Endometrial microvascular endothelial cells (primary cell): ENCODE data around the gene TPPP2. TPM values are rescaled to one million over a fixed set of nuclear protein-coding genes. Genes with fewer than 3 reads are reported as not detected.

ENCODE experiments used
- in situ Hi-C: cut with HindIII; loops from 2 replicates; pipeline ENCODE4 v1.10.0; 2017; ENCODE audit warnings: low sequenced_read_pairs, low pct_unique_long_range_greater_than_20kb; ENCODE audit errors: inconsistent ontology term
- total RNA-seq: library from RNA; depleted of rRNA; stranded (reverse); fragments of >200 nt; gene quantifications from one replicate; pipeline ENCODE4 v1.2.3, GENCODE V29; 2015; ENCODE audit errors: inconsistent ontology term

TPPP2 gene
- total RNA-seq, 1 donor from 2014 or later: not detected

GRCh38 chr14:21015312-21015711 lies 14.7 kb upstream of the TPPP2 start:
- in situ Hi-C loops: no loop called here

- in situ Hi-C loops: no loop called here
These were observed 13.4 kb upstream of the TPPP2 start for GRCh38 chr14:21016413-21017190.

DNA sequence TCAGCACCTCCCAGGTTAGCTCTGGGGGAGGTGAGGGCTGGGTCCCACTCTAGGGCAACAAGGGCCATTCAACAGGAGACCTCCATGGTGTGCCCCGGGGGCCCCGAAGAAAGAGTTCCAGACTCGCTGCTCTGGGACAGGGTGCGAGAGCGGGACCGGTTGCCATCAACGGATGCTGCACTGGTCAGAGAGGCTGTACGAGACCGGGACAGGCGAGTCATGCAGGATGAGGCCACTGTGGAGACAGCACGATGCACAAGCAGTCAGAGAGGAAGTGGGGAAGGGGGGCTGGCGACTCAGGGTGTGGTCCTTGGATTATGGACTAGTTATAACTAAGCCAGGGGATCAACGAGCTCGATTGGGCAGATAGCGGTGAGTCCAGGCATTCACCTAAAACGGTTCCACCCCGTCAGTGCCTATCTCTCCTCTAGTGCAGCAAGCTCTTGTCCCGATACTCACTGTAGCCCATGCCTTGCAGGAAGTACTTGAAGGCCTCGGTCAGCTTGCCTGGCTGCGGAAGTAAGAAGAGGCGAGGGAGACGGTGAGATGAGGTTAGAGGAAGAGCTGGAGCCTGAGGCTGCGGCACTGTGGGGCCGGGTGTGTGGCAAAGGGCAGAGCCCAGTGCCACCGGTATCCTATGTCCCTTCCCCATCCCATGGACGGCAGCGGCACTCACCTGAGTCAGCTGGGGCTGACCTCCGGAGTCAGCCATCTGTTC lies 12.3 kb upstream of the TPPP2 start:
- in situ Hi-C loops: no loop called here

- in situ Hi-C loops: no loop called here
These were observed 11.7 kb upstream of the TPPP2 start for GRCh38 chr14:21018286-21018685.

- in situ Hi-C loops: no loop called here
These were observed 11.2 kb upstream of the TPPP2 start for GRCh38 chr14:21018781-21019180.

DNA sequence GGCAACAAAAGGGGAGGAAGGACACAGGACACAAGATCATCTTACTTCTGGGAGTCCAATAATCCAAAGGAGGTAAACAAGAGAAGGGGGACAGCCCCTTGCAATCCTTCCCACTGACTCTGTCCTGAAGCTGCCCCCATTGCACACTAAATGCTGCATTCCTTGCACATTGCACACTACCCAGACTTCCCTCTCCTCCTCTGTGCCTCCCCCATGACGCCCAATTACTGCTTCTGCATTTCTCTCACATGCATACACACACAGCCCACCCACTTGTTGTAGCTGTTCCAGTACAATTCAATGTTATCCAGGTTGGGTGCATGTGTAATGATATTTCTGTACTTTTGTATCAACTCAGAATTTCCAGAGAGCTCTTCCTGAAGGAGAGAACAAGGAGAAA lies 10.7 kb upstream of the TPPP2 start:
- in situ Hi-C loops: no loop called here

DNA sequence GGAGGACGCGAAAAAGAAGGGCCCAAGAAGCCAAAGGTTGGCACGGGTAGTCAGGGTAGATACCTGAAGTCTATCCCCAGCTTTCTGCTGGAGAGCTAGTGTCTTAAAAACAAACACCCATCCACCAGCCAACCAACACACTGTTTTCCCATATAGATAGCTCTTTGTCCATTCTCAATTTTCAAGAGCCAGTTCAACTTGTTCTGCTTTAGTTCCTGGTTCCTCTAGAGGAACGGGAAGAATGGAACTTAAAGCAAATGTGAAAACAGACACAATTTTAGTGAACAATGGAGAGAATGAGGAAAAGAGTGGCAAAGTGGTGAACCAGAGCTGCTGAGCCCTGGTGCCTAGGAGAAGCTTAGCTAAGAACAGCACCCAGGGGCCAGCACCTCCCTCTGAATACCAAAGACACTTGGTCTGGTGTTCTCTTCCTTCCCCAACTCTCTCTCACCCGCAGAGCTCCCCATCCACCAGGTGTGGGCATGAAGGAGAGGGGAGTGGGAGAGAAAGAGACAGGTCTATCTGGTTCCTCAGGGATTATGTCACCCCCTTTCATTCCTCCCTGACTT lies 9.0 kb upstream of the TPPP2 start:
- in situ Hi-C loops: no loop called here

GRCh38 chr14:21022686-21023085 lies 7.3 kb upstream of the TPPP2 start:
- in situ Hi-C loops: no loop called here

GRCh38 chr14:21023174-21023573 lies 6.8 kb upstream of the TPPP2 start:
- in situ Hi-C loops: no loop called here

DNA sequence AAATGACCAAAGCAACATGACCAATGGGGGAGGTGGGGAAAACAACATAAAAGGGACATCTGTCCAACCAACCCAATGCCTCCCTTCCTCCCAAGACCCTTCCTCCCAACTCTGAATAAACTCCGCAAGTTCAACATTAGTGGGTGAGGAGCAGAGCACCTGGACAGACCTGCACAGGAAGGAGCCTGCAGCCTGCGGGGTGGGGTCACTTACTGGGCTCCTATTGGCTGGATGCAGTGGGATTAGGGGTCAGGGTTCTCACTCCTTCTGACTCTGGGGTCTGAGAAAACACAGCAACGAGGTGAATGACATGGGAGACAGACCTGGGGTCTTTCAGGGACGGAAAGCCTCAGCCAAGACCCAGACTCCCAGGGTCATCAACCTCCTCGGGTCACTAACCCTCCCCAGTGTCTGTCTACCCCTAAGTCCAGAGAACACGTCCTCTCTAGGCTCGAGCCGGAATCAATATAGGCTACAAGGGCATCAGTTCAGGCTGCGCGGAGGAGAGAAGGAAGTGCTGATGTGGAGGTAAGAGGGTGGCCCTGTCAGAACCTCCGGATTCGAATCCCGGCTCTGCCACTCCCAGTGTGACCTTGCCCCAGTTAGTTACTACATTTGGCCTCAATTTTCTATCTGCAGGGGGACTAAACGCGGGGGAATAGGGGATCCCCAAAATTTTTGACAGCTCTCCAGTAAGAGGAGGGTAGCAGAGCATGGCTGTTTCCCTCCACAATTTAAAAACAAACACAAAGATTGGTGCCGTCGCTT lies 6.0 kb upstream of the TPPP2 start:
- in situ Hi-C loops: no loop called here

DNA sequence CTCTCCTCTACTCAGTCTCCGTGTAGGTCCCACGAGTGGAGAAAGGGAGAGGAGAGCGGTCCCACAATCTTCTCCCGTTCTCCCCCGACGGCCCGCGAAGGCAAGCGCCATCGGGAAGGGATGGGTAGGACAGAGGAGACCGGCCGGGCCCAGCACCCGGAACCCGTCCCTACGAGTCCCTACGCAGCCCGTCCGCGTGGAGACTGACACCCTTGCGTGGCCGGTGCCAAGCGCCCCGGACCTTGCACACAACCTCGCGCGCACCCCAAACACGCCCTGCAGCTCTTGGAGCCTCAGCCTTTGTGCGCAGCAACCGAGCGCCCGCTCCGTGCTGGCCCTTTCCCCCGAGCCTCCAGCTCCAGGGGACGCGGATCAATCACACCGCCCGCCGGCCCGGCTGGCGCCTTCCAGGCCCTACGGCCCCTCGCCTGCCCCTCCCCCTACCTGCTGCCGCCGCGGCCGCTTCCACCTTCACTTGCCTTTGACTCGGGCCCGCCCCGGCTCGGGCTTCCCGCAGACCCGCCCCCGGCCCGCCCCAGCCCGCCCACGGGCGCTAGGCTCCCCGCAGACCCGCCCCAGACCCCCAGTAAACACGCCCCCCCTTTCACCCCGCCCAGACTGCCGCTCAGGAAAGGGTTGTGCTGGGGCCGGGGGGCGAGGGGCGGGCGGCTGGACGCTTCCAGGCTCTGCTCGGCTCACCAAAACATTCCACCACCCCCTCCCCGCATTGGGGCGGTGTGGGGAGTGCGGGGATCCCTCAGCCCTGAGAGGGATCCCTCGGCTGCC lies 5.2 kb upstream of the TPPP2 start, which contains the start of gene NDRG2:
Gene NDRG2 (minus strand): TSS at position 477 of the 786 bp plus-strand sequence. CDS start 1,746 bp downstream, outside the sequence.
- in situ Hi-C loops: no loop called here

- in situ Hi-C loops: no loop called here
These were observed 4.4 kb upstream of the TPPP2 start for GRCh38 chr14:21025371-21026273.

DNA sequence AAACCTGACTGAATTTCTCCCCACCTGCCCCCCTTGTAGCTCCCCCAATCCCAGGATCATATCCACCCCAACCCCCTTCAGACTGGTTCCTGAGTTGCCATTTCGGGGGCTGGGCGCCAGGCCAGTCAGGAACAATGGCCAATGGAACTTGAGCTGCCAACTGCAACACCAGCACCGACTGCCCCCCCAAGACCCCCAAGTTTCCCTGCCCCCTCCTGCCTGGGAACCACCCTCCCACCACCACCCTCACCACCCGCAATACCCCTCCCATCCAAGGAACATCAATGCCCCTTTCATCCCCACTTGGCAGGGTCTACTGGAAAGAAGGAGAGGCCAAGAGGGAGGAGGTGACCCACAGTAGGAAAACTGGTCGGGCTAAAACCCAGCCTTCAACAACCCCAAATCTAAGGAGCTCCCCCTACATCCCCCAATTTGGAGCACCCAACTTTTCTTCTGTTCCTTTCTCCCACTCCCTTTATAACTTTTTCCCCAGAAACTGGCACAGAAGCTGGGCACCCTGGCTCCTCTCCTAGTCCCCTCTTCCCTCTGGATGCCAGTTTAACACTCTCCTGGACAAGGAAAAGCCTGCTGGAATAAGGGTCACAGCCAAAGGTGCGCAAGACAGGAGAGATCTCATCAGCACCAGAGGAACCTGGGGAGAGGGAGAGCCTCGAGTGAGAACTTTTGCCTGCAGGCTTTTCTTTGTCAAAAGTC lies 3.6 kb upstream of the TPPP2 start:
- in situ Hi-C loops: no loop called here

DNA sequence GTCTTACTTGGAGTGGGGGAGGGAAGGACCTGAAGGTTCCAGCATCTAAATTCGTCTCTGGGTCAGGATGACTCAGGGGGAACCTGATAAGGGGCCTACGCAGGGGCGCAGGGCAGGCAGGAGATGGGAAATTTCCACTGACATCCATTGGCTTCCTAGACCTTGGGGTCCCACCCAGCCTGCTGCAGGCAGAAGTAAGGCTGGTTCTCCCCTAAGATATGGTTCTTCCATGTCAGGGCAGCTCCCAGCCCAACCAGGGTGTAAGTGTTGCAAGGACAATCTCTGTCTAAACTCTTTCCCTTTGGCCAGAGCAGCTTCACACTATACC lies 3.1 kb upstream of the TPPP2 start:
- in situ Hi-C loops: no loop called here

- in situ Hi-C loops: no loop called here
These were observed 514 bp downstream of the TPPP2 start for GRCh38 chr14:21030531-21030930.

DNA sequence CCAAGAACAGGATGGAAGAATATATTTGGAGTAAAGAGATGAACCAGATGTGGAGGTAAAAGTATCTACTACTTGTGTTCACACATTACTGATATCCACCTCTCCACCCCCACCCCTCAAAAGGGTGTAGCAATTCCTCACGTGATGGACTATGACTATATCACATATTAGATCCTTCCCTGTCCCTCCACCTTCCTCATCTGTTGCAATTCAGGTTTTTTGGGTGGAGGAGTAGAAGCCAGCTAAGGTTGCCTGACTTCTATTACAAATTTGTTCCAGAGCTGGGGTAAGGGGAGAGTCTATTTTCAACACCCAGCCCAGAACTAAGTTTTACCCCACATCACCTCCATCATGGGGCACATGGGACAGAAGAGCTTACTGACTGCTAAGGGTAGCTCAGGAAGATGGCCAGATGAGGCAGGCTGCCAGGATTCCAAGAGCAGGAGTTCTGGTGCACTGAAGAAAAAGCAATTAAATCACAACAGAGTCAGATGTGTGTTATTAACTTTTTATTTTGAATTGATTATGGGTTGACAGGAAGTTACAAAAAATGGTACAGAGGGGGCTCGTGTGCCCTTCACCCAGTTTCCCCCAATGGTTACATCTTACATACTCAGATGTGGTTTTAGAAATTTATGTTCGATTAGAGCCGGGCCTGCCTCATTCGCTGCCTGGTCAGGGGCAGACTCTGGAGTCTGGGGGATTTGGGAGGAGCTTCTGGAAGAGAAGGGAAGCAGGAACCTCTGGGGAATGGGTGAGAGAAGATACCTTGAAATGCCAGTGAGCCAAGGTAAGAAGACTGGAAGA lies 2.5 kb downstream of the TPPP2 start:
- in situ Hi-C loops: no loop called here
